ENCODE data around the gene FAF1.
"Not testable (repeated sequence)": the region's sequence is repeated elsewhere in the genome, so short reads cannot be mapped to it uniquely, and the experiment has no call there.

The FAF1 gene

DNA sequence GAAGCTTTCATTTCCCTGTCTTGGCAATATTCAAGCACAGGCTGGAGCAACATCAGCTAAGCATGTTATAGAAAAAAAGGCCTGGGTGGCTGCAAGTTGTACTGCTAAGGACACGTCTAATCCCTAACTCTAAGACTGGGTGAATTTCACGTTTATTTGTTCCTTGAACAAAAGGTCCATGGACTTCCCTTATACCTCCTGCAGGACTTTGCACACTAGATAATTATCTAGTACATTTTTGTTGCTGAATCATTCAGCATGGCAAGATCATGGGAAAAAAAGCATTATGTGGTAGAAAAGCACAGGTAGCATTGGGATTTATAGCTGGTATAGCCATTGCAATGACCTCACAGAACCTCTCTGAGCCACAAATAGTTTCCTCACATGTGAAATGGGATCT lies 406.1 kb downstream of the FAF1 start:
- DNase-seq (ENCODE audit: low read depth): no peak

DNA sequence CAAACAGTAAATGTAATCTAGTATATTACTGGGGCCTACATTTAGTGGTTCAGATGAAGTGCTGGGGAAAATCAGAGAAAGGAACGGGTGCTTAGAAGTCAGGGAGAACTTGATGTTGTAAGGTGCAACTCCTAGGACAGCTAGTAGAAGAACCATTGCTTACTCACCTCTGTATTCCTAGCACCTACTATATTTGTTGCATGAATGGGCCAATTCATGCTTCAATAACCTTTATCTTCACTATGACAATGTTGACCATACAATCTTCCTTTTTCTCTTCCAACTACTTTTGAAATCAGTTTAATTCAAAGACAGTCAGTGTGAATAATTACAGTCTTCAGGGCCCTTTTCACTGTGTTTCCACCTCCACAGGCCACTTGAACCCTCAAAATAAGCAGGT lies 411.8 kb downstream of the FAF1 start:
- no peak for DNase-seq (ENCODE audit: low read depth)

DNA sequence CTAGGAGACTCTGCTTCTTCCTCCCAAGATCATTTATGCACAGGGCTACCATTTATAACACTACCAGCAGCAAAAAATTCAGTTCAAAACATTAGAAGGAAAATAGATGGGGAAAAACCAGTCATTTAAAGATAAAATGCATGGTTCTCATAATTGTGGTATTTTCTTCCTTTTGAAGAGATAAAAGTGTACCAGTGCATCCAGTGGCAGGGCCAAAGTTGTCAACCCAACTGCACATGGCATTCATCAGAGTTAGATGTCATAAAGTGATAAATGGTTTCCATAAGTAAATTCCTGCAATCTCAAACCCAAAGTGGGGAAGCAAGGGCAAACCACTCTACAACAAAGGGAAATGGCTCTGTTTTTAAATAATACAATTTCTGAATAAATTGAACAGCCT lies 417.7 kb downstream of the FAF1 start:
- no peak for DNase-seq (ENCODE audit: low read depth)

DNA sequence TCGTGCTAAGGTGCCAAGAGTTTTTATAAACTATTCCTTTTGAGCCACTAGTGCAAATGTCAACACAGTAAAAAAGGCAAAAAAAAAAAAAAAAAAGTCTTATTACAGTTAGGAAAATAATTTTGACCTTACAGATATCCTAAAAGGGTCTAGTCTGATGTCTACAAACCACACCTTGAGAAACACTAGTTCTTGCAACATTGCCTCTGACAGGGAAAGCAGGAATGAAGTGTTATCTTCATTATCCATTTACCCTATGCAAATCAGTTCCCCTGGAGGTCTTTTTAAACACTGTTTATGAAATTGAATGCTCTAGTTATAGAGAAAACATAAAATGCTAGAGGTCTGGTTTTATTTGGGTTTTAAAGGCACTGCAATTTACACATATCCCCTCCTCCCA lies 421.6 kb downstream of the FAF1 start:
- DNase-seq (ENCODE audit: low read depth): no peak

DNA sequence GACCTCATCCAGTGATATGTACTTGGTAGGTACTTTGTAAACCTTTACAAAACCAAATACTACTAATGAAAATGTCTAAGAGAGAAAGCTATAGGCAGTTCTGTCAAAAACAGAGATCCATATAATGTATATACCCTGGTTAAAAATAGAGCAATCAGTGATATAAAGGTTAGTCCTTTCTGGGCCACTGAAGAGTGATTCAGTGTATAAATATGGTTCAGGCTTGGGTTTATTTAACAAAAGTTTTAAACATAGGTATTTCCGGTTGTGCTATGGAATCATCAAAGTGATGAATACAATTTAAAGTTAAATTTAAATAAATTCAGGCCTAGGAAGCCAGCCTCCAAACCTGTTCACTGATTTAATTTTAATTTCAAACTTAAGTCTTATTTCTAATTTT lies 428.5 kb downstream of the FAF1 start:
- no peak for DNase-seq (ENCODE audit: low read depth)

DNA sequence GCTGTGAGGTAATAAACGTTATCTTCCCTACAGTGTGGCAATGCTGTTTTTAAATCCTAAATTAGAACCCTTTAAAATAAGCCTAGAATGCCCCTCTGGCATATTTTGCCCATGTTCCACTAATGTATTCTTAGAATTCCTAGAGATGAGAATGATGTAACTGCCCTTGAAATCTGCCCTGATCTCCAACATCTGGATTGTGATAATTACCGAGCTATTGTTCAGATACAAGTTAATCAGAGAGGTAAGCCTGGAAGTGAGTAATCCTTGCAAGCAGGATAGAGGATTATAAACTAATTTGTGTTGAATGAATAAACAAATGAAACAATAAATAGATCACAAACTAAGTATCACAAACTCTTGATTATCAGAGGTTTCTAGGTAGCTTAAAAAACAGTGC lies 429.0 kb downstream of the FAF1 start:
- DNase-seq (ENCODE audit: low read depth): no peak

DNA sequence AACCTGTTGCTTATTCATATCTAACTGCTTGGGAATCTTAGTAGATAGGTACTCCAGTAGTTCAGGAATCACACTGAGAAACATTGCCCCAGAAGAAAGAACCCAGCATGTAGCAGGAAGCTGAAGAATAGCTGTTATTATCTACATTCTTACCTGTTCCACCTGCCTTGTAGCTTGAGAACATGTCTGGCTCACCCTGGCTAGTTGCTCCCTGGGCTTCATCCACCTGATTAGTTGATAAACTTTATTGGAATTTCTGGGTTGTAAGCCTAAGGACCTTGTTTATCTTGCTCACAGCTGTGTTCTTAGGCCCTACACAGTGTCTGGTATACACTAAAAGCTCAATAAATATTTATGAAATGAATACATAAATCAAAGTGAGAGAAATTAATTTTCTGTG lies 430.6 kb downstream of the FAF1 start:
- DNase-seq (ENCODE audit: low read depth): no peak

DNA sequence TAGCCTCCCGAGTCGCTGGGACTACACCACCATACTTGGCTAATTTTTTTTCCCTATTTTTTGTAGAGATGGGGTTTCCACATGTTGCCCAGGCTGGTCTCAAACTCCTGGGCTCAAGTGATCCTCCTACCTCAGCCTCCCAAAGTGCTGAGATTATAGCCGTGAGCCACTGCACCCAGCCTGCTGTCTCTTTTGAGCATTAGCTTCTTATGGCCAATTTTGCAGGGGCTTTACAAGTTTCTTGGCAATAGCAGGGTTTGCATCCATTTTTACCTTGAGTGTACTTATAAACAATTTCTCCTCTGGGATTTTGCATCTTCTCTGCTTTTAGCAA lies 432.1 kb downstream of the FAF1 start:
- DNase-seq (ENCODE audit: low read depth): not testable (repeated sequence)

DNA sequence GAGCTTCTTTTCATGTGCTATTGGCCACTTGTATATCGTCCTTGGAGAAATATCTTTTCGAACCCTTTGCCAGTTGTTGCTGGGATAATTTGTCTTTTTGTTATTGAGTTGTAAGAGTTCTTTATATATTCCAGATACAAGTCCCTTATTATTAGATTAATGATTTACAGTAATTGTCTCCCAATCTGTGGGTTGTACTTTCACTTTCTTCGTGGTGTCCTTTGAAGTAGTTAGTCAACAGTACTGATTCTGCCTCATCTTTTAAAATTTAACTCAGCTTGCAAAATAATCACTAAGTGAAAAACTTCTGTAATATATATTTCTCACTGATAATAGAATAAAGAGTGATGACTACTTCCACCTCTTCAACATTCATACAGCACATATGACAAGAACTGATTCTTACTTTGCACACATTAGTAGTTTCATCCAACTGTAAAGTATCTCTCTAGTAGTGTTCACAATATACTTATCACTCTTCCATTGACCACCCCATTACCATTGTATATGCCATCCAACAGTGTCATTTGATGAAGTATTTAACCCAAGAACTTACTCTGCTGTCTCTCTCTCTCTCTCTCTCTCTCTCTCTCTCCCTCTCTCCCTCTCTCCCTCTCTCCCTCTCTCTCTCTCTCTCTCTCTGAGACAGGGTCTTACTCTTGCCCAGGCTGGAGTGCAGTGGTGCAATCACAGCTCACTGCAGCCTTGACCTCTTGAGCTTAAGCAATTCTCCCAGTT lies 432.6 kb downstream of the FAF1 start:
- no peak for DNase-seq (ENCODE audit: low read depth)

DNA sequence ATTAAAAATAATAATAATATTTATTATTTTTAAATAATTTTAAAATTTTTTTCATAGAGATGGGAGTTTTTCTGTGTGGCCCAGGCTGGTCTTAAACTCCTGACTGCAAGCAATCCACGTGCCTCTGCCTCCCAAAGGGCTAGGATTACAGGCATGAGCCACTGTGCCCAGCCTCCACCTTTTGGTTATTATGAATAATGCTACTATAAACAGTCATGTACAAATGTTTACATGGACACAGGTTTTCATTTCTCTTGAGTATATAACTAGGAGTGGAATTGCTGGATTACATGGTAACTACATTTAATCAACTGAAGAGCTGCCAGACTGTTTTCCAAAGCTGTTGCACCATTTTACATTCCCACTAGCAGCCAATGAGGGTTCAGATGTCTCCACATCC lies 433.6 kb downstream of the FAF1 start:
- no peak for DNase-seq (ENCODE audit: low read depth)

DNA sequence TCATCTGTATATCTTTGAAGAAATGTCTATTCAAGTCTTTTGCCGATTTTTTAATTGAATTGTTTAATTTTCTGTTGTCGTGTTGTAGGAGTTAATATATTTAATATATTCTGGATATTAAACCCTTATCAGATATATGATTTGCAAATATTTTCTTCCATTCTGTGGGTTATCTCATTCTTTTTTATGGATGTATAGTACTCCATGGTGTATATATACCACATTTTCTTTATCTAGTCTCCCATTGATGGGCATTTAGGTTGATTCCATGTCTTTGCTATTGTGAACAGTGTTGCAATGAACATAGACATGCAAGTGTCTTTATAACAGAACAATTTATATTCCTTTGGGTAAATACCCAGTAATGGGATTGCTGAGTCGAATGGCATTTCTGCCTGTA lies 436.5 kb downstream of the FAF1 start:
- DNase-seq (ENCODE audit: low read depth): no peak

DNA sequence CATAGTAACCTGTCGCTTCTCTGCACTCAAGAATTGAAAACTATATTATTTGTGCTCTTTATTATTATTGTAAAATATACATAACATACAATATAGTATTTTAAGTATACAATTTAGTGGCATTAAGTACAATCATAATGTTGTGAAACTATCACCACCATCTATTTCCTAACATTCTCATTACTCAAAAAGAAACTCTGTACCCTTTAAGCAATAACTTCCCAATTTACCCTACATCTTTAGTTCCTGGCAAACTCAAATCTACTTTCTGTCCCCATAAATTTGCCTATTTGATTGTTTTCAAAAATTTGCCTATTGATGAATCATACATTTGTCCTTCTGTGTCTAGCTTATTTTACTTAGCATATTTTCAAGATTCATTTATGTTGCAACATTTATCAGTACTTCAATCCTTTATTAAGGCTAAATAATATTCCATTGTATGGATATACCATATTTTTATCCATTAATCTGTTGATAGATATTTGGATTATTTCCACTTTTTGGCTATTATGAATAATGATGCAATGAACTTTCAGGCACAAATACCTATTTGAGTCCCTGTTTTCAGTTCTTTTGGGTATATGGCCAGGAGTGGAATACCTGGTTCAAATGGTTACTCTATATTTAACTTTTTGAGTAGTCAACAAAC lies 437.2 kb downstream of the FAF1 start:
- no peak for DNase-seq (ENCODE audit: low read depth)

DNA sequence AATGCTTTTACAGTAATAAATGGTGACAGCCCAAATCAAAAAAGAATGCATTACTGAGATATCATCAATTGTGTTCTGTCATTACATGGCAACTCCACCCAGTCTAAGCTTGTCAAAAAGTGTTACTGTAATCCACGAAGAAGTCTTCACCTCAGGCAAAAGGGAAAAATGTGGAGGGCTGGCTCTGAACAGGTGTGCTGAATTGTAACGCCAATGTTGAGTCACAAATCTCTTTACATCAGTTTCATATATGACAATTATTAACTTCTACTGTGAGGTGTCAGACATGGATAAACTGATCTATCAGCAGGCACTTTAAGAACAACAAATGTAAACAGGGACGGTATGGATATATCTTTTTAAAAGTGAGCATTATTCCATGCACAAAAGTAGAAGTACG lies 438.4 kb downstream of the FAF1 start:
- DNase-seq (ENCODE audit: low read depth): no peak

DNA sequence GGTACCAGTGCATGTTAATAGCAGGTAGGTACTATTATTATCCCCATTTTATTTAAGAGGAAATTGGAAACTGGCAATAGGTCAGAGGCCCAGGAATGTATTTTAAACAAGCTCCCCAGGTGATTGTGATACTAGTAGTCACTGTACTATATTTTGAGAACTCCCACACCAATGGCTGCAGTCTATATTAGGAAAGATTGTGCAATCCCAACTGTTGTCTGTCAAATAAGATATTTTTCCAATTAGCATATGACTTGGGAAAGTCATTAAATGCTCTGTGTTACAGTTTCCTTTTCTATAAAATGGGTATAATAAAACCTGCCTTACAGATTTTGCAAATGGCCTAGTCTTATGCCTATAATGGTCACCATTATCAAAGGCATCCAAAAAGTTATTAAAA lies 442.6 kb downstream of the FAF1 start:
- DNase-seq (ENCODE audit: low read depth): no peak

DNA sequence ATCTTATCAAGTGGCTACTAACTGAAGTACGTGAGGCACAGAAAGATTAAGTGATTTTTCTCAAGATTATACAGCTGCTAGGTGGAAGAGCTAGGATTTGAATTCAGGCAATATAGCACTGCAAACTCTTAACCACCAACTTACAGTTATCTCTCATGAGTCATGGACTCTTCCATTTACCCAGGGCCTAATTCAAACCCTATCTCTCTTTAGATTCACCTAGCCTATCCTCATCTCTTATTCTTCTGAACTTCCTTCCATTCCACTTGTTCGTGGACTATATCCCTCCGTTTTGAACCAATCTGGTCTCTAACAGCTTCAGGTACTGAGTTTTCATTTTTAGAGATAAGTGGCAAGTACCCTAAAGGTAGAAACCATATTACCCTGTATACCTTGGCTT lies 444.0 kb downstream of the FAF1 start:
- no peak for DNase-seq (ENCODE audit: low read depth)

DNA sequence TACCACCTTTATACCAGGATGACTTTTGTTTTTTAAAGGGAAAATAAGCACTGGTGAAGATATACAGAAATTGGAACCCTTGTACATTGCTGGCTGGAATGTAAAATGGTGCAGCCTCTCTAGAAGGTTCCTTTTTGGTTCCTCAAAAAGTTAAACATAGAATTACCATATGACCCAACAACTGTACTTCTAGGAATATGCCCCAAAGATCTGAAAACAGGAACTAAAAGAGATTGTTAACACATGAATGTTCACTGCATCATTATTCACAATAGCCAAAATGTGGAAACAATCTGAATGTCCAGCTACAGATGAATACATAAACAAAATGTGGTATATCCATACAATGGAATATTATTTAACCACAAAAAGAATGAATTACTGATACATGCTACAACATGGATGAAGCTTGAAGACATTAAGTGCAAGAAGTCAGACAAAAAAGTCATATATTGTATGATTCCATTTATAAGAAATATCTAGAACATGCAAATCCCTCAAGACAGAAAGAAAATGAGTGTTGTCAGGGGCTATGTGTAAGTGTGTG lies 452.0 kb downstream of the FAF1 start:
- DNase-seq (ENCODE audit: low read depth): no peak

DNA sequence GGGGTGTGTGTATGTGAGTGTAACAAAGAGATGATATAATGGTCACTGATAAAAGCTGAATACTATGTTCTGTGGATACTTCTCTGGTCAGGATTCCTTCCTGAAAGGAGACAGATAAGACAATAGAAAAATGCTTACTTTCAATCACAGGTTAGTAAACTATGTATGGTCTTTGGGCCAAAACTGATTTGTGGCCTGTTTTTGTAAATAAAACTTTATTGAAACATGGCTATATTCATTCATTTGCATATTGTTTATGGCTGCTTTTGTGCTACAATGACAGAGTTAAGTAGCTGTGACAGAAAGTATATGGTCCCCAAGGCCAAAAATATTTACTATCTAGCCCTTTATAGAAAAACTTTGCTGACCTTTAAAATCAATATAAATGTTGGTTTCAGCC lies 454.6 kb downstream of the FAF1 start:
- no peak for DNase-seq (ENCODE audit: low read depth)

DNA sequence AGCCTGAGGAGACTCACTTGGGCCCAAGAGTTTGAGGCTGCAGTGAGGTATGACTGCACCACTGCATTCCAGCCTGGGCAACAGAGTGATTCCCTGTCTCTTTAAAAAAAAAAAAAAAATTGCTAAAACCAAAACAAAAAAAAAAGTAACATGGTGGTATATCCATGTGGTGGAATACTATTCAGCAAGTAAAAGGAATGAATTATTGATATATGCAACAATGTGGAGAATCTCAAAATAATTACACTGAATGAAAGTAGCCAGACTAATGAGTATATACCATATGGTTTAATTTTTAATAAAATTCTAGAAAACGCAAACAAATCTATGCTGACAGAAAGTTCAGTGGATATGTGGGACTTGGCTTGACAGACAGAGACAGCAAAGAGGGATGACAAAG lies 456.6 kb downstream of the FAF1 start:
- no peak for DNase-seq (ENCODE audit: low read depth)

DNA sequence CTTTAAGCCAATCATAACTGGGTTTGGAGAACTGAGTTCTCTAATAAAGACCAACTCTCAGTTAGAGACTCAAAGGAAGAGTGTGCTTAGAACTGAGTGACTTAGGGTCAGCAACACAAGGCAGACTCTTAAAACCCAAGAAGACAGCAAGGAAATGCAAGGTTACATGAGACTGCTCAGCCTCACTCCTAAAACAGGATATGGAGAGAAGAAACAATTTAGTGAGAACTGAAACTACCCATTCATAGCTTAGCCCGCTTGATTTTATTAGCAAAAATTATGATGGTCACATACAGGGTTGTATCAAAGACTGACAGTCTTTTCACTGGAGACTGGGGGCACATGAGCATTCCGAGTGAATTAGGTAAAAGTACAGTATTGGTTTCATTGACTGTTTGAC lies 457.9 kb downstream of the FAF1 start:
- DNase-seq (ENCODE audit: low read depth): no peak

DNA sequence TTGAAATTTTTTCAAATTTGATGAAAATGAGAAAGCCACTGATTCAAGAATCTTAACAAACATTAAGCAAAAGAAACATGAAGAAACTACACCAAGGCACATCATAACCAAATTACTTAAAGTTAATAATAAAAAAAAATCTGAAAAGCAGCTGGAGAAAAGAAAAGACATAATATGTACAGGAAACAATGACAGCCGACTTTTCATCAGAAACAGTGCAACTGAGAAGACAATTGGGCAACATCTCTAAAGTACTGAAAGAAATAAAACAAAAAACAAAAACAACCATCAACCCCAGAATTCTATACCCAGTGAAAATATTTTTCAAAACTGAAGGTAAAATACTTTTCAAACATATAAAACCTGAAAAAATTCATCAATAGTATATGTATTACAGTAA lies 463.1 kb downstream of the FAF1 start:
- no peak for DNase-seq (ENCODE audit: low read depth)

DNA sequence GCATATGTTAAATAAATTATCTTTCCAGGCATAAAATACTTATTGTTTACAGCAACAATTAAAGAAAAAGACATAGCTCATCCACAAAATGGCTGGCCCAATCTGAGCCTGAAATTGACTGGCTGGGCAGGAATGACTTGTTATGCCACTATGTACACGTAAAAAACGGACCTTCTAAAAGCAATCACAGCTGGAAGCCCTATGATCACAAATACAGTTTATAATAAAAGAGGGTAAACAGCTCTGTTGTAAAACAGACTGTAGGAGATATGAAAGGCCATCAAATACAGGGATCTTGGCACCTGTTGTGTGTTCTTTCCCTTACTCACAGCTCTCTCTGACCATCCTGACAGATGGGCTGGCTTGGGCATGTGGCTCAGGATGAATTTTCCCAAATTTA lies 466.4 kb downstream of the FAF1 start:
- no peak for DNase-seq (ENCODE audit: low read depth)

DNA sequence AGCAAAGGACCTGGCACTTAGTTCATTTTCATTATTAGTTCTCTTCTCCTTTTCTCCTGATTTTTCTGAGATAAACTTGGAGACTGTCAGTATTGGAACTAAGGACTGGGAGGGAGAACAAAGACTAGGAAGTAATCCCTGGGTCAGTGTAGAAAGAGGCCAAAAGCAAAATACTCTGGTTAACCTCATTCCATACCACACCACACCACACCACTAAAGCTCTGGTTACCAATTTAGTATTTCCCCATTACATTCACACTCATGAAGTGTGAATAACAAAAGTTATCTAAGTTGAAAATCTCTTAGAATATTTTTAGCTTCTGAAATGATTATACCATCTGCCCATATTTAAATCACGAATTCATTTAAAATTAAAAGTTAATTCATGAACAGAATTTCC lies 467.9 kb downstream of the FAF1 start:
- DNase-seq (ENCODE audit: low read depth): no peak

DNA sequence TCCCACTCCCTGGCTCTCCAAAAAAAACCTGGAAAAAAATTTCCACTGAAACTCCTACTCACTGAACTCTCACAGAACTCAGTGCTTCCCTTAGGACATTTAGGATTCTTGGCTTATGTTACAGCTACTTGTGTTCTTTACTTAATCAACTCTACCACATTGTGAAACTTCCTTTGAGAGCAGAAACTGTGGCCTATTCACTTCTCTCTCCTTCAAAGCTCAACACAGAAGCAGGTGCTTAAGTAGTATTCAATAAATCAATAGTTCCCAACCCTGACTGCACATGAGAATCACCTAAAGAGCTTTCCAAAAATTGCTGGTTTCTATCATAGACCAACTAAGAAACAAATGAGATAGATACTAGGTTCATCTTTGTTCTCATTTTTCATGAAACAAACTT lies 468.9 kb downstream of the FAF1 start:
- DNase-seq (ENCODE audit: low read depth): no peak

DNA sequence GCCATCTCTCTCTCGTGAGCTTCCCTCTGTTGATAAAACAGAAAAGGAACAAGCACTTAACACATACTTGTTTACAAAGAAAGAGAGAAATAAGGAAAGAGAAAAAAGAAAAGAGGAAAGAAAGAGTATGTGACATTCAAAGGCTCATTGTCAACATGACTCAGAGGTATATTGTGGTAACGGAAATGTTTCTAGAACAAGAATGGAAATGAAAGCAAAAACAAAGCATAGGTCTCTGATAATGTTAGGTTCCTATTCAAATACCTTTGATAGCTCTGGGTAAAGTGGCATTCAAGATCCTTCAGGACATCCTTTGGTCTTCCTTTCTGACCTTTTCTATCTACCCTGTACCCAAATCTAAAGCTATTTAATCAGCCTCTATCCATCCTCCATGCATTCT lies 469.4 kb downstream of the FAF1 start:
- no peak for DNase-seq (ENCODE audit: low read depth)
